ENCODE measurements around the gene MS4A18. TPM values are rescaled to one million over a fixed set of nuclear protein-coding genes. Genes with fewer than 3 reads are reported as not detected.

The MS4A18 gene
- total RNA-seq, 1 experiment from 2014 or later, result not detected

GRCh38 chr11:60719391-60719790, 5.1 kb upstream of the MS4A18 start:
- intact Hi-C loops (cut with micrococcal nuclease), result no loop called here
- H3K9me3 Mint-ChIP-seq (ENCODE audit: unreplicated experiment), result no peaks in the 10 kb centered on the region
- no peaks in the 10 kb centered on the region for H3K36me3 Mint-ChIP-seq (ENCODE audit: insufficient read depth, unreplicated experiment)
- H3K27me3 Mint-ChIP-seq (ENCODE audit: insufficient read depth, unreplicated experiment), result peaks cover 16% of the 10 kb centered on the region
- no TSS peak for BruUV-seq (replicated peaks)
- H3K27ac Mint-ChIP-seq (ENCODE audit: low read depth, unreplicated experiment), result no peak overlapping the region
- no peaks in the 10 kb centered on the region for H3K4me1 Mint-ChIP-seq (ENCODE audit: insufficient read depth, unreplicated experiment)
- H3K4me3 Mint-ChIP-seq (ENCODE audit: unreplicated experiment), result no peak overlapping the region
- no peak for TF ChIP-seq CTCF (IDR thresholded peaks at IDR 0.05; ENCODE audit: unreplicated experiment)
- ChIA-PET CTCF (no interaction called here), POLR2A (no interaction called here)
- no peak for DNase-seq (ENCODE audit: unreplicated experiment)

- no TSS peak for BruUV-seq (replicated peaks)
- peaks cover 10% of the 10 kb centered on the region for H3K27me3 Mint-ChIP-seq (ENCODE audit: insufficient read depth, unreplicated experiment)
- H3K4me3 Mint-ChIP-seq (ENCODE audit: unreplicated experiment), result no peak overlapping the region
- no peak for TF ChIP-seq CTCF (IDR thresholded peaks at IDR 0.05; ENCODE audit: unreplicated experiment)
- ChIA-PET CTCF (interaction anchor here (0.5 kb wide), 1 partner anchor 42 kb away, joined by 3 read pairs; no protein-coding TSS in a partner anchor), POLR2A (no interaction called here)
- no peaks in the 10 kb centered on the region for H3K9me3 Mint-ChIP-seq (ENCODE audit: unreplicated experiment)
- no peaks in the 10 kb centered on the region for H3K4me1 Mint-ChIP-seq (ENCODE audit: insufficient read depth, unreplicated experiment)
- no peak for DNase-seq (ENCODE audit: unreplicated experiment)
- intact Hi-C loops (cut with micrococcal nuclease), result no loop called here
- H3K27ac Mint-ChIP-seq (ENCODE audit: low read depth, unreplicated experiment), result no peak overlapping the region
- H3K36me3 Mint-ChIP-seq (ENCODE audit: insufficient read depth, unreplicated experiment), result no peaks in the 10 kb centered on the region
Measured at GRCh38 chr11:60720460-60720859, 4.1 kb upstream of the MS4A18 start.

GRCh38 chr11:60725592-60725991, 1.1 kb downstream of the MS4A18 start:
- Mint-ChIP-seq H3K9me3 (ENCODE audit: unreplicated experiment) (no peaks in the 10 kb centered on the region), H3K4me3 (ENCODE audit: unreplicated experiment) (no peak overlapping the region), H3K27ac (ENCODE audit: low read depth, unreplicated experiment) (no peak overlapping the region), H3K36me3 (ENCODE audit: insufficient read depth, unreplicated experiment) (no peaks in the 10 kb centered on the region), H3K27me3 (ENCODE audit: insufficient read depth, unreplicated experiment) (peaks cover 40% of the 10 kb centered on the region), H3K4me1 (ENCODE audit: insufficient read depth, unreplicated experiment) (no peaks in the 10 kb centered on the region)
- DNase-seq (ENCODE audit: unreplicated experiment), result no peak
- CTCF ChIA-PET, result interaction anchor here (0.6 kb wide), 1 partner anchor 352 kb away, joined by 3 read pairs; no protein-coding TSS in a partner anchor
- POLR2A ChIA-PET, result interaction anchor here (0.7 kb wide), 1 partner anchor 41 kb away, joined by 3 read pairs; no protein-coding TSS in a partner anchor
- intact Hi-C loops (cut with micrococcal nuclease), result no loop called here
- no TSS peak for BruUV-seq (replicated peaks)
- no peak for TF ChIP-seq CTCF (IDR thresholded peaks at IDR 0.05; ENCODE audit: unreplicated experiment)

GRCh38 chr11:60731586-60731985, 7.1 kb downstream of the MS4A18 start:
- ChIA-PET CTCF (no interaction called here), POLR2A (no interaction called here)
- Mint-ChIP-seq H3K4me3 (ENCODE audit: unreplicated experiment) (no peak overlapping the region), H3K27ac (ENCODE audit: low read depth, unreplicated experiment) (no peak overlapping the region), H3K27me3 (ENCODE audit: insufficient read depth, unreplicated experiment) (peaks cover 44% of the 10 kb centered on the region), H3K9me3 (ENCODE audit: unreplicated experiment) (no peaks in the 10 kb centered on the region), H3K36me3 (ENCODE audit: insufficient read depth, unreplicated experiment) (no peaks in the 10 kb centered on the region), H3K4me1 (ENCODE audit: insufficient read depth, unreplicated experiment) (no peaks in the 10 kb centered on the region)
- intact Hi-C loops (cut with micrococcal nuclease), result no loop called here
- no peak for TF ChIP-seq CTCF (IDR thresholded peaks at IDR 0.05; ENCODE audit: unreplicated experiment)
- DNase-seq (ENCODE audit: unreplicated experiment), result no peak
- BruUV-seq (replicated peaks), result no TSS peak

All from MCF 10A (cell line).